HG03045 (cell line): ENCODE data around the gene RAPGEF6.
"Not testable (repeated sequence)": the region's sequence is repeated elsewhere in the genome, so short reads cannot be mapped to it uniquely, and the experiment has no call there.

ENCODE experiments used
- ATAC-seq: cut with Tn5 transposase; IDR thresholded peaks from one replicate; pipeline ENCODE4 v1.9.1; 2021; ENCODE audit warnings: mild to moderate bottlenecking, moderate library complexity; ENCODE audit not compliant: unreplicated experiment

RAPGEF6 gene

GRCh38 chr5:131634996-131635683, at the start of gene RAPGEF6:
RAPGEF6 (minus strand) TSS chr5:131635229; CDS start chr5:131635030, 199 bp downstream.
- ATAC-seq, result peak; percentile 93

GRCh38 chr5:131684595-131684994, 49.6 kb upstream of the RAPGEF6 start:
- no peak for ATAC-seq

GRCh38 chr5:131684051-131684450, 49.0 kb upstream of the RAPGEF6 start:
- no peak for ATAC-seq

- no peak for ATAC-seq
Observed at GRCh38 chr5:131682826-131683225, 47.8 kb upstream of the RAPGEF6 start.

- no peak for ATAC-seq
Observed at GRCh38 chr5:131682175-131682574, 47.1 kb upstream of the RAPGEF6 start.

GRCh38 chr5:131679911-131680310, 44.9 kb upstream of the RAPGEF6 start:
- no peak for ATAC-seq

- ATAC-seq, result not testable (repeated sequence)
Observed at GRCh38 chr5:131678273-131678672, 43.2 kb upstream of the RAPGEF6 start.

- ATAC-seq, result no peak
Observed at GRCh38 chr5:131677115-131677514, 42.1 kb upstream of the RAPGEF6 start.

GRCh38 chr5:131672776-131673175, 37.7 kb upstream of the RAPGEF6 start:
- peak; percentile 33 for ATAC-seq

- no peak for ATAC-seq
Observed at GRCh38 chr5:131671994-131672655, 37.1 kb upstream of the RAPGEF6 start.

GRCh38 chr5:131671409-131671808, 36.4 kb upstream of the RAPGEF6 start:
- no peak for ATAC-seq

GRCh38 chr5:131664929-131665328, 29.9 kb upstream of the RAPGEF6 start:
- ATAC-seq, result no peak

- ATAC-seq, result no peak
Observed at GRCh38 chr5:131661933-131662332, 26.9 kb upstream of the RAPGEF6 start.

GRCh38 chr5:131659841-131660240, 24.8 kb upstream of the RAPGEF6 start:
- ATAC-seq, result no peak

GRCh38 chr5:131659290-131659689, 24.3 kb upstream of the RAPGEF6 start:
- no peak for ATAC-seq

GRCh38 chr5:131654776-131655175, 19.7 kb upstream of the RAPGEF6 start:
- ATAC-seq, result no peak

GRCh38 chr5:131654309-131654708, 19.3 kb upstream of the RAPGEF6 start:
- ATAC-seq, result no peak

- no peak for ATAC-seq
Observed at GRCh38 chr5:131649161-131649560, 14.1 kb upstream of the RAPGEF6 start.

- peak; percentile 70 for ATAC-seq
Observed at GRCh38 chr5:131647048-131647769, 12.2 kb upstream of the RAPGEF6 start.

- ATAC-seq, result no peak
Observed at GRCh38 chr5:131644822-131645221, 9.8 kb upstream of the RAPGEF6 start.

GRCh38 chr5:131644370-131644769, 9.3 kb upstream of the RAPGEF6 start:
- no peak for ATAC-seq

GRCh38 chr5:131641494-131641893, 6.5 kb upstream of the RAPGEF6 start:
- ATAC-seq, result no peak
